GM23338 (cell line): ENCODE data around the gene SNTG2. TPM values are rescaled to one million over a fixed set of nuclear protein-coding genes. Genes with fewer than 3 reads are reported as not detected.

Source experiments
- ATAC-seq: fragments of 200-7000 bp; cut with Tn5 transposase; 3 replicates; pipeline ENCODE4 v1.9.1; 2020
- DNase-seq: peaks from one replicate; pipeline ENCODE4 v3.0.0-alpha.2; 2015; ENCODE audit warnings: low spot score
- H2AFZ ChIP-seq: fragments of 200-600 bp; sonication (generic); 2 replicates; pipeline ENCODE4 v1.8.0; 2016; ENCODE audit warnings: antibody characterized with exemption, mild to moderate bottlenecking, moderate library complexity
- H3F3A ChIP-seq: fragments of 200-600 bp; sonication (generic); replicated peaks from 2 replicates; pipeline ENCODE4 v1.8.0; 2017; ENCODE audit warnings: antibody characterized with exemption, mixed run types, low read depth
- H3K27ac ChIP-seq: fragments of 200-600 bp; sonication (generic); 2 replicates; pipeline ENCODE4 v1.6.1; 2016; ENCODE audit warnings: low read depth
- H3K27me3 ChIP-seq: fragments of 200-600 bp; sonication (generic); 2 replicates; pipeline ENCODE4 v1.8.0; 2016; ENCODE audit warnings: mild to moderate bottlenecking, mixed run types, moderate library complexity; ENCODE audit not compliant: insufficient read depth
- H3K36me3 ChIP-seq: fragments of 200-600 bp; sonication (generic); 2 replicates; pipeline ENCODE4 v1.8.0; 2016; ENCODE audit warnings: mild to moderate bottlenecking; ENCODE audit not compliant: insufficient read depth
- H3K4me1 ChIP-seq: fragments of 200-600 bp; sonication (generic); 2 replicates; pipeline ENCODE4 v1.8.0; 2016; ENCODE audit warnings: mild to moderate bottlenecking, moderate library complexity; ENCODE audit not compliant: insufficient read depth
- H3K4me2 ChIP-seq: fragments of 200-600 bp; sonication (generic); 2 replicates; pipeline ENCODE4 v1.7.1; 2017; ENCODE audit warnings: mixed run types
- H3K4me3 ChIP-seq: fragments of 200-600 bp; sonication (generic); 2 replicates; pipeline ENCODE4 v1.6.1; 2016; ENCODE audit warnings: mixed run types
- H3K79me2 ChIP-seq: fragments of 200-600 bp; sonication (generic); replicated peaks from 2 replicates; pipeline ENCODE4 v1.8.0; 2017; ENCODE audit warnings: mild to moderate bottlenecking; ENCODE audit not compliant: insufficient read depth
- H3K9me2 ChIP-seq: fragments of 200-600 bp; sonication (generic); 2 replicates; pipeline ENCODE4 v1.8.0; 2017; ENCODE audit not compliant: insufficient read depth
- H4K20me1 ChIP-seq: fragments of 200-600 bp; sonication (generic); replicated peaks from 2 replicates; pipeline ENCODE4 v1.8.0; 2017; ENCODE audit warnings: mild to moderate bottlenecking; ENCODE audit not compliant: insufficient read depth
- H3K27ac Mint-ChIP-seq: 2 replicates; pipeline ENCODE4 v1.8.0; 2020; ENCODE audit warnings: inconsistent platforms, mild to moderate bottlenecking, moderate library complexity, mixed read lengths
- H3K27me3 Mint-ChIP-seq: 3 replicates; pipeline ENCODE4 v1.8.0; 2022; ENCODE audit warnings: low read depth, mild to moderate bottlenecking, moderate library complexity, mixed read lengths, inconsistent platforms; ENCODE audit not compliant: insufficient read depth, poor library complexity
- H3K36me3 Mint-ChIP-seq: 3 replicates; pipeline ENCODE4 v1.8.0; 2021; ENCODE audit warnings: low read depth, mild to moderate bottlenecking, inconsistent platforms, moderate library complexity, mixed read lengths
- H3K4me1 Mint-ChIP-seq: 3 replicates; pipeline ENCODE4 v1.8.0; 2020; ENCODE audit warnings: mild to moderate bottlenecking, inconsistent platforms, mixed read lengths
- H3K4me3 Mint-ChIP-seq: 3 replicates; pipeline ENCODE4 v1.8.0; 2021; ENCODE audit warnings: moderate library complexity, mild to moderate bottlenecking, inconsistent platforms, mixed read lengths
- H3K9me3 Mint-ChIP-seq: 3 replicates; pipeline ENCODE4 v1.8.0; 2020; ENCODE audit warnings: moderate library complexity, mild to moderate bottlenecking, inconsistent platforms, mixed read lengths
- CREB1 ChIP-seq: fragments of 250-450 bp; sonication (Bioruptor Pico); IDR thresholded peaks from 2 replicates; pipeline ENCODE4 v1.5.0; 2020; ENCODE audit warnings: low read depth, mild to moderate bottlenecking, moderate library complexity
- CTCF ChIP-seq, 2 experiments: fragments of 200-600 bp in 1 of 2; sonication (generic) in 1 of 2; conservative IDR thresholded peaks; 2 replicates each; pipeline versions ENCODE4 v1.5.1 to v1.6.1; 2016 to 2017; ENCODE audit warnings: antibody characterized with exemption in 2 of 2, low read depth in 2 of 2, mild to moderate bottlenecking in 2 of 2, moderate library complexity in 1 of 2
- ETS1 ChIP-seq: IDR thresholded peaks from 2 replicates; pipeline ENCODE4 v1.6.1; 2016; ENCODE audit warnings: antibody characterized with exemption
- EZH2 ChIP-seq: fragments of 200-600 bp; sonication (generic); IDR thresholded peaks from one replicate; pipeline ENCODE4 v1.8.0; 2017; ENCODE audit warnings: antibody characterized with exemption, mild to moderate bottlenecking, low read depth; ENCODE audit not compliant: unreplicated experiment
- EZH2phosphoT487 ChIP-seq: fragments of 200-600 bp; sonication (generic); IDR thresholded peaks from one replicate; pipeline ENCODE4 v1.8.1; 2018; ENCODE audit warnings: antibody characterized with exemption; ENCODE audit not compliant: unreplicated experiment
- JUNB ChIP-seq: IDR thresholded peaks from one replicate; pipeline ENCODE4 v1.6.1; 2016; ENCODE audit warnings: antibody characterized with exemption; ENCODE audit not compliant: unreplicated experiment
- NANOG ChIP-seq: IDR thresholded peaks from 2 replicates; pipeline ENCODE4 v1.6.1; 2016; ENCODE audit warnings: antibody characterized with exemption, borderline replicate concordance
- POLR2AphosphoS5 ChIP-seq: IDR thresholded peaks from 2 replicates; pipeline ENCODE4 v1.6.1; 2016; ENCODE audit warnings: antibody characterized with exemption, low read depth
- REST ChIP-seq: IDR thresholded peaks from one replicate; pipeline ENCODE4 v1.6.1; 2018; ENCODE audit warnings: antibody characterized with exemption; ENCODE audit not compliant: unreplicated experiment
- STAT1 ChIP-seq: IDR thresholded peaks from one replicate; pipeline ENCODE4 v1.6.1; 2016; ENCODE audit warnings: antibody characterized with exemption; ENCODE audit not compliant: unreplicated experiment
- ZNF114 ChIP-seq: fragments of 250-450 bp; sonication (Bioruptor Pico); IDR thresholded peaks from 2 replicates; pipeline ENCODE4 v1.5.0; 2020; ENCODE audit warnings: mild to moderate bottlenecking, moderate library complexity
- ZNF331 ChIP-seq: fragments of 250-450 bp; sonication (Bioruptor Pico); IDR thresholded peaks from 2 replicates; pipeline ENCODE4 v1.5.0; 2020; ENCODE audit warnings: low read depth, mild to moderate bottlenecking, moderate library complexity
- polyA plus RNA-seq: library from polyadenylated mRNA; unstranded; fragments of >200 nt; fragmentation: Nextera tagmentation; extraction: Ambion mirVana; gene quantifications from 2 replicates; pipeline ENCODE4 v1.2.1, GENCODE V29; 2016
- total RNA-seq: library from RNA; depleted of rRNA; stranded (reverse); fragments of >200 nt; shearing (Covaris generic); gene quantifications from 2 replicates; pipeline ENCODE4 v1.2.3, GENCODE V29; 2014

SNTG2 gene
- total and polyA plus RNA-seq, 2 experiments from 2014 or later = 27.5 to 60.4 TPM

- peaks cover 22% of the 10 kb centered on the region for H3K9me3 Mint-ChIP-seq
- ATAC-seq = no peak
- TF ChIP-seq STAT1 (no peak), EZH2phosphoT487 (no peak), EZH2 (no peak), JUNB (no peak)
- Histone ChIP-seq H3K79me2 (no peaks in the 10 kb centered on the region), H3F3A (no peaks in the 10 kb centered on the region), H3K27me3 (no peaks in the 10 kb centered on the region), H4K20me1 (no peaks in the 10 kb centered on the region), H3K4me1 (no peaks in the 10 kb centered on the region), H3K4me2 (no peak overlapping the region), H3K36me3 (peaks cover 14% of the 10 kb centered on the region; the same call in 1 of the 2 replicates), H3K9me2 (no peaks in the 10 kb centered on the region), H3K4me3 (no peak overlapping the region), H2AFZ (no peak overlapping the region), H3K27ac (no peak overlapping the region)
- no peak for DNase-seq
- H3K27me3 Mint-ChIP-seq = peaks cover 10% of the 10 kb centered on the region
- H3K4me1 Mint-ChIP-seq = no peaks in the 10 kb centered on the region; the same call in 1 of the 3 replicates
- peaks cover 67% of the 10 kb centered on the region for H3K36me3 Mint-ChIP-seq
- H3K27ac Mint-ChIP-seq = no peak overlapping the region
- H3K4me3 Mint-ChIP-seq = no peak overlapping the region
Measured at GRCh38 chr2:1162246-1162645, 211.6 kb downstream of the SNTG2 start.

- Mint-ChIP-seq H3K4me1 (no peaks in the 10 kb centered on the region; the same call in 1 of the 3 replicates), H3K27ac (no peak overlapping the region), H3K9me3 (peaks cover 22% of the 10 kb centered on the region), H3K36me3 (peaks cover 67% of the 10 kb centered on the region), H3K27me3 (peaks cover 10% of the 10 kb centered on the region), H3K4me3 (no peak overlapping the region)
- Histone ChIP-seq H3K4me3 (no peak overlapping the region), H3K9me2 (no peaks in the 10 kb centered on the region), H3K27me3 (no peaks in the 10 kb centered on the region), H3K4me1 (no peaks in the 10 kb centered on the region), H3K4me2 (no peak overlapping the region), H4K20me1 (no peaks in the 10 kb centered on the region), H3K36me3 (peaks cover 14% of the 10 kb centered on the region; the same call in 1 of the 2 replicates), H2AFZ (no peak overlapping the region), H3K79me2 (no peaks in the 10 kb centered on the region), H3F3A (no peaks in the 10 kb centered on the region), H3K27ac (no peak overlapping the region)
- DNase-seq (no peak), ATAC-seq (no peak)
- no peak for TF ChIP-seq EZH2phosphoT487
- no peak for TF ChIP-seq CTCF (conservative IDR thresholded peaks at IDR 0.05; ENCODE audit: low read depth in 2 of 2)
- no peak for TF ChIP-seq ZNF331 (CRISPR knock-in tag)
- TF ChIP-seq NANOG = no peak
- no peak for TF ChIP-seq REST
- TF ChIP-seq ETS1 = no peak
- TF ChIP-seq EZH2 = no peak
- no peak for TF ChIP-seq POLR2AphosphoS5
- TF ChIP-seq CREB1 (CRISPR knock-in tag) = no peak
- TF ChIP-seq STAT1 = no peak
- TF ChIP-seq ZNF114 (CRISPR knock-in tag) = no peak
Measured at GRCh38 chr2:1162768-1163584, 212.3 kb downstream of the SNTG2 start.
